NCI-H526 treated with DMSO at 0.1 percent for 48 hours (cell line): ENCODE results near the gene LRRC66.

Experiments
- DNase-seq: peaks from one replicate; lab custom pipeline; 2025; lab: John Stamatoyannopoulos, UW

Gene LRRC66

DNA sequence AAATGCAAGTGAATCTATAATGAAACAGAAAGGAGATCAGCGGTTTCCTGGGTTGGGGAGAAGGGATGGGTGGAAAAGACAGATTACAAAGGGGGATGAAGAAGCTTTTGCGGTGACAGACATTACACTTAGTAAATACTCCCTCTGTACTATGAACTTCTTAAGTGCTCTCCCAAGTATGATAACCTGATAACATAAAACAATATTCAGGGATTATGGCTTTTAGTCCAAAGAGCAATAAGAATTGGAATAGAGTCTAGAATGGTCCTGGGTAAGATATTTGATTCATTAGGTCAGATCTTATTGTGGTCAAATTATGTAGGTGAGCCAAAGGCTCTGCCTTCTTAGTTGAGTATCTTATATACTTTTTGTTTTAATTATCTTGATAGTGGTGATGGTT lies 9.2 kb downstream of the LRRC66 start:
- no peak for DNase-seq

DNA sequence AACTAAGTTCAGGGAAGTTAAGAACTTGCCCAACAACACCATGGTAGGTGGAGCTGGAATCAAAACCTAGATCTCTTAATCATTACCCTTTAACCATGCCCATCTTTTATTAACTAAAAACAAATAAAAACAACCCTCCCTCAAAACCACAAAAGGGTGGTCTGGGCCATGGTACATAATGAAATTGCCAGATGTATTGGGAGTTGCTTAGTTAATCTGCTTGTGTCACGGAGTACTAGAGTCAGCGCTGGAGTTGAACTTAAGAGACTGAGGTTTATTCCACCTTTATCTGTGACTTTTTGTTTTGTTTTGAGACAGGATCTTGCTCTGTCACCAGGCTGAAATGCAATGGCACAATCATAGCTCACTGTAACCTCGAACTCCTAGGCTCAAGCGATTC lies 13.3 kb downstream of the LRRC66 start:
- DNase-seq, result no peak

DNA sequence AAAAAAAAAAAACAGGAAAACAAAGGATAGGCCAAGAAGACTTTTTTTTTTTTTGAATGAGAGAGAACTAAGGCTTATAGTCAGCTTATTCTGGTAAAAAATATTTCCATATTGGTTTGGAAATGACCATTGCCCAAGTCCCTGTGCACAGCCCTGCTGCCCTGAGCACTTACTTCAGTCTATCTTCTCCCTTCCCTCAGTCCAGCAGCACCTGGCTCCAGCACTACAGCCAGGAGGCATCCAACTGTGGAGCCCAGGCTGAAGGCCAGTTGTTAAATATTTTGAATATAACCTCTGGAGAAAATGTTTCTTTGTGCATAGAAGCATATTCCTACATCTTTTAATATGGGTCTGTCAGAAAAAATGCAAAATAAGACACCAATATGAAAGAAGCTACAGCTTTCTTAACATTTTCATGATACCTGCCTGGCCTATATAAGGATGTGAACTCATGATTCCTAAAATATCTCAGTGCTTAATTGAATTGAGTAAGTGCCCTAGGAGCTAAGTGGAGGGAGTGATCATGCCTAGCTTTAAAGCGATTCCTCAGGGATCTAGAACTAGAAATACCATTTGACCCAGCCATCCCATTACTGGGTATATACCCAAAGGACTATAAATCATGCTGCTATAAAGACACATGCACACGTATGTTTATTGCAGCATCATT lies 14.4 kb downstream of the LRRC66 start:
- DNase-seq, result no peak

DNA sequence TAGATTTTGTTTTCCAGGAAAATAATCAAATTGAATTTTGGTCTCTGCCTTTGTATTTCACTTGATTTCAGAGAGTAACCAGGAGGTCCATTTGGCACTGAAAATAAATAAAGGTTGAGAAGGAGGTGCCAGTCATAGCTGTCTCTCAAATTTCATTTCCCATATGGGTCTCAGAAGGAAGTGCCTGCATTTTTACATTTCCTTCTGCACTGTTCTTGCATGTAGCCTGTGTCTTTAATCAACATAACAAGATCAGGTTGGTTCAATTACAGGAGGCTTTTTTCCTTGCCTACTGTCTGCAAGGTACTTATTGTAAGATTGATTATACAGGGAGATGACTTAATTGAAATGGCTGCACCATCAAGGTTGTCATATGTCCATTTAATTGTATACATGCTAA lies 15.7 kb downstream of the LRRC66 start:
- DNase-seq, result no peak

DNA sequence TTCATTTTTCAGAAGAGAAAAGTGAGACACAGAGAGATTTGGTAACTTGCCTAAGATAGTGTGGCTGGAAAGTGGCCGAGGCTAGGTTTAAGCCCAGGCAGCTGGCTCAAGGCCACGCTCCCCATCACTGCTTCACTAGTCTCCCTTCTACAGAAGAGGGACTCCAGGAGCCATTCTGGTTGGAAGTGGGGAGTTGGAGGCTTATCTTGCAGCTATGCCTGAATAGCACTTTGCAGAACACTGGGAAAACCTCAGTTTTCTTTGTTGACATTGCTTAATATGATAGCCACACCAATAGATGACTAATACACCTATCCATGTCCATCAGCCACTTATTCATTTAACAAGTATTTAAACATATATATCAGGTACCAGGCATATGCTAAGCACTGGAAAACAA lies 18.5 kb downstream of the LRRC66 start:
- no peak for DNase-seq

- no peak for DNase-seq
These were observed 20.9 kb downstream of the LRRC66 start for GRCh38 chr4:51999250-51999649.

DNA sequence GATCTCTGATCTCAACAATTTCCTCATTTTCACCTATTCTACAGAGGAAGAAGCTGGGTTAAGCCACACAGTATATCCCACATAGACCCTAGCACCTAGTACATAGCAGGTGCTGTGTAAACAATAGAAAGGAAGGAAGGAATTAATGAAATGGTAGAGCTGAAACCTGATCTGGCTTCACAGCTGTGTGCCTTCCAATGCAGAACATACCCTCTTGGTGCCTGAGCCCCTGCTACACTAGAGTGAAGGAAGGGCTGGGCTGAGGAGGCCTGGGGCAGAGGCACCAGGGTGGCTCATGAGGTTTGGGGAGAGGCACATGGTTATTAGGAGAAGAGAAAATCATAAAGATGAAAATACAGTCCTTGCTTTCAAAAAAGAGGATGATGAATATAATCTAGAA lies 21.3 kb downstream of the LRRC66 start:
- no peak for DNase-seq

GRCh38 chr4:51997647-51998046 lies 22.5 kb downstream of the LRRC66 start:
- DNase-seq, result no peak

DNA sequence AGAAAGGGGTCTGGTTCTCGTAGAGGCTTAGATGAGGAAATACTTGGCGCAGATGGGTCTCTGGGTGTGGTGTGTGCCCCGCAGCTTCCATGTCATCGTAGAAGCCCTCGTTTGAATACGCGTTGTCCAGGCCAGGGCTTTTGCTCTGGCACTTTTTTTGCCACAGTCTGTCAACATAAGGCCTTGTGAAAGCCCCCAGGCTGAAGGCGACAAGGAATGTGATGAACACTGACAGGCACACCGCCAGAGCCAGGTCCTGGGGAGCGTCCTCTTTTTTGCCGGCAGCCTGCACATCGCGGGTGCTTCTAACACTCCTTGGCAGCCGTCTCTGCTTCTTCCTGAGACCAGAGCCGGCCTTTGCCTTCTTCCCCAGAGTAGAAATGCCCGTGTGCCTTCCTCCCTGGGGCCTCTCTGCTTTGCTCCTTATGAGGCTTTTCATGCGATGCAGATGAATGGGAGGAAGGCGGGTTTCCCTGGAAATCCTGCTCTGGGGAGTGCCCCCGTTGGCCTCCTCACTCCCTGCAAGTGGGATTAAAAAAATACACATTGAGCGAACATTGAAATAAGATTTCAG lies 24.4 kb downstream of the LRRC66 start:
- no peak for DNase-seq

GRCh38 chr4:51965862-51966261 lies 54.3 kb downstream of the LRRC66 start:
- DNase-seq, result no peak

DNA sequence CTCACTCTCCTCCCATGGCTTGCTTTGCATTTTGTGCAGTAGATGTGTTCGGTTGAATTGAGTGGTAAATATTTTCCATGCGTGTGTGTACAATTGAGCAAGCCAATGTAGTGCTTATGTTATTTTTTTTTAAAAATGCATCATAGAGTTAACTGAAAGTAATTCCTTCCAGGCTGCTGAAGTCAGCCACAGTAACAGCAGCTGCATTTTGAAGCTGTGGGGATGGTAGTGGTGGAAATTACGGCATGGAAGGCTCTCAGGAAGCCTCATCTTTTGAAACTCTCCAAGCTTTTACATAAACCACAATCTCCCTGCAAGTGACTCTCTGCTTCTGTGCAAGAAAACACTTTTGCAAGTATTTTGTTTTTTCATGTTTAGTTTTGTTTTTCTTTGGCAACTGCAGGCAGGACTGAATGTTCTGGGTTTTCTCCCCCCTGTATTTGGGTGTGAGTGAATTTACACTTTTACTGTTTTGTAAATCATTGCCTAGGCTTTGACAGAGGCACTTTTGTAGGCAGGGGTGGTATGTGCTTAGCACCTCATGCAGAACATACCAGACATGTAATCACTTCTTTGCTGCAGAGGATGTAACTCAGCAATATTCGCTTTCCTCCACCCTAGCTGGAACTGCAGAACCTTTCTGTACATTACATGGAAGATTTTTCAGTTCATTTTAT lies 56.2 kb downstream of the LRRC66 start:
- no peak for DNase-seq

- no peak for DNase-seq
These were observed 59.7 kb downstream of the LRRC66 start for GRCh38 chr4:51960486-51960885.

- DNase-seq, result no peak
These were observed 61.8 kb downstream of the LRRC66 start for GRCh38 chr4:51958199-51958968.
